Thoracic aorta endothelial cell (primary cell): ENCODE data around the gene TRNAU1AP. TPM values are rescaled to one million over a fixed set of nuclear protein-coding genes. Genes with fewer than 3 reads are reported as not detected.
A peak's percentile ranks its signal among the peaks of the same experiment; 100 is the strongest.

Experiments
- small RNA-seq: library from RNA; depleted of rRNA; stranded (forward); fragments of <200 nt; gene quantifications from one replicate; pipeline ENCODE3, GENCODE V24; 2012
- total RNA-seq: library from RNA; depleted of rRNA; stranded (reverse); fragments of >200 nt; gene quantifications from 2 replicates; pipeline ENCODE4 v1.2.3, GENCODE V29; 2012

Gene TRNAU1AP
- total RNA-seq, result 34.6 and 35.5 TPM in 2 replicates

DNA sequence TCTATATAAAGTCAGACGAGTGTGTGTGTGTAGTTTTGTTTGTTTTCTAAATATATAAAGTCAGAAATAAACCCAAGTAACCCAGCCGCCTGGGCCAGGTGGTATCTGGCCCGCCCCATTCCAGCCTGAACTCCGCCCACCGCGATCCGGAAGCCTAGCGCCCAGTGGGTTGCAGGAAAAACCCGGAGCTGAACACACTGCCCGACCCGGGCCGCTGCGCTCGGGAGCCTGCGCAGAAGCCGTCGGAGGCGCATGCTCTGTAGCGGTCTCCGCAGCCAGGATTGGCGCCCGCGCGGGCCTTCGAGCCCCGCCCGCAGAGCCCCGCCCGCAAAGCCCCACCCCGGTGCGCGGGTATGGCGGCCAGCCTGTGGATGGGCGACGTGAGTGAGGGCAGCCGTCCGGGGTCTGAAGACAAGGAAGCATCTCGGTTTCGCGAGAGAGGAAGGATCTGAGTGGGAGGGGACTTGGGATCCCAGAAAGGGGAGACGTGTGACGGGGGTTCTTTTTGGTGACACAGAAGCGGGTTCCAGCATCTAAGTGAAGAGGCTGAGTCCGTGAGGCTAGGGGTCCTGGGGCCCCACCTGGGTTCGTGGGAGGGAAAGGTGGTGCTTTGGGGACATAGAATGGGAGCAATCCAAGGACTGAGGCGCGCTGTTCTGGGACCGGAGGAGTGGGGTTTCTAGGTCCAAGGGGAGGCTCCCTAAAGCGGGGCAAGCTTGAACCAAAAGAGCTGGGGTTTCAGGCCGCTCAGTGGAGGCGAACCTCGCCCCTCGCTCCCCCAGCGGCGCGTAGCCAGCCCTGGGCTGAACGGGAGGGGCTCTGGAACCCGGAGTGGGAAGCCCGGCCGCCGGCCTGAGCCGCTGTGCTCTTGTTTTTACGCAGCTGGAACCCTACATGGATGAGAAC, at the start of gene TRNAU1AP:
TSS of gene TRNAU1AP (plus strand) at position 328 of the 906 bp plus-strand sequence. CDS start at position 354, 26 bp downstream.

DNA sequence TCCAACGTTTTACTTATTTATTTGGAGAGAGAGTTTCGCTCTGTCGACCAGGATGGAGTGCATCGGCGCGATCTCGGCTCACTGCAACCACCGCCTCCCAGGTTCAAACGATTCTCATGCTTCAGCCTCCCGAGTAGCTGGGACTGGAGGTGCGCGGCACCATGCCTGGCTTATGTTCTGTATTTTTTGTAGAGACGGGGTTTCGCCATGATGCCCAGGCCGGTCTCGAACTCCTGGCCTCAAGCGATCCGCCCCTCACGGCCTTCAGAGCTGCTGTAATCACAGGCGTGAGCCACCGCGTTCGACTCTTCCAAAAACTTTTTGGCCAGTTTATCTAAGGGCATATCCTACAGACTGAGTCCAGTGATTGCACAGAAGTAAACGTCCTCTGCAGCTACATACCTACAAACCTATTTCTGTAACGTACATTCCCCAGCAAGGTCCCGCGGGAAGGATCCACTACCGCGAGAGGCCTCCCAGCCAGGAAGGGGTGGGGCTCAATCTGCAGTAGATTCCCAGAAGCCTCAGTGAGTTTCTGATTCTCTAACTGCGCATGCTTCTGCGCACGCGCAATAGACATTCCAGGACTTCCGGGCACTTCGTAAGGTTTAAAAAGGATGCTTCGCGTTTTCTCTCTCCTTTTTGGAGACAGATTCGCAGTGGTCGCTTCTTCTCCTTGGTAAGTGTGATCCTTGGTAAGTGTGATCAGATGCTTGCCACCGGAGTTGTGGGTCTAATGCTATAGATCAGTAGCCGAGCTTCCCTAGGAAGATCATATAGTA, 47.3 kb upstream of the TRNAU1AP start, which contains the start of gene RCC1:
TSS of gene RCC1 (plus strand) at position 638 of the 782 bp plus-strand sequence. CDS start 23,824 bp downstream, outside the sequence.

DNA sequence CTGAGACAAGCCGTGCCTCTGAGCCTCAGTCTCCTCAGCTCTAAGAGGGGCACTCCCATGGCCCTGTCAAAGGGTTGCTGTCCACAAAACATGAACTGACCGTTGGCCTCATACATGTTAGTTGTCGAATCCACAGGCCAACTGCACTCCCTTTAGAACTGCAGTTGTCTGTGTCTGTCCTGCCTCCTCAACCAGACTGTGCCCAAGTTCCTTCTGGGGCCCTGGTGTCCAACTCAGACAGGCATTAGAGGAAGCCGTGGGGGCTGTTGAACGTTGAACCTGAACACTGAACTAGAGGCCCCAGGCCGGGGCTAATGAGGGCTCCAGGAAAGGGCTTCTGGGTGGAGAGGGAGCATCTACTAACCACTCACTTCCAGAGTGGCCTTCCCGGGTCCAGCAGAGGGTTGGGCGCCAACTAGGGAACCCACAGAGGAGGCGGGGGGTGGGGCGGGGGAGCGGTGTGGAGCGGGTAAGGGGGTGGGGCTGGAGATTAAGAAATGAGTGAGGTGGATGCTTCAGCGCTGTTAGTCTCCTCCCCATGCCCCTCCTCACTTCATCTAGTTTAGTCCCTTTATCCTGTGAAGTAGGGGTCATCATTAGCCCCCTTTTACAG, 38.9 kb downstream of the TRNAU1AP start, which contains the start of gene RAB42:
TSS of gene RAB42 (plus strand) at position 558 of the 613 bp plus-strand sequence. CDS start 247 bp downstream, outside the sequence.

Small RNAs within 50 kb of the gene (small RNA-seq; reads per million reads assigned to genes)
- not detected for gene SNORA16A
- gene SNORA44, result not detected
- not detected for gene SNORA61
- gene SNORA73A, result not detected
- gene SNORA73B, result 3,971 reads per million, percentile 100 among the genes with 10 or more reads in this experiment
- 1,157 reads per million, percentile 100 among the genes with 10 or more reads in this experiment for gene SNORD99

Other genes with a start within 250 kb of the TRNAU1AP start
- gene MED18, start 224.0 kb upstream of the TRNAU1AP start, total RNA-seq, result 16.2 and 16.7 TPM in 2 replicates
- gene PHACTR4, start 183.3 kb upstream of the TRNAU1AP start, total RNA-seq, result 51.6 and 70.6 TPM in 2 replicates
- 68.4 and 83.0 TPM in 2 replicates for gene RCC1, start 47.0 kb upstream of the TRNAU1AP start, total RNA-seq
- gene RAB42, start 39.2 kb downstream of the TRNAU1AP start, total RNA-seq, result 0.53 and 1.4 TPM in 2 replicates
- 20.8 and 21.0 TPM in 2 replicates for gene TAF12, start 90.0 kb downstream of the TRNAU1AP start, total RNA-seq
- gene RNU11, start 95.5 kb downstream of the TRNAU1AP start, total RNA-seq, result not detected in 2 replicates
- gene GMEB1, start 115.7 kb downstream of the TRNAU1AP start, total RNA-seq, result 12.2 and 12.4 TPM in 2 replicates
- gene YTHDF2, start 183.9 kb downstream of the TRNAU1AP start, total RNA-seq, result 101 and 120 TPM in 2 replicates